ENCODE results near the gene DMD.

GRCh38 chrX:31889088-31889487, 1322.3 kb downstream of the DMD start:
- no peak for TF ChIP-seq CTCF (IDR thresholded peaks at IDR 0.05; ENCODE audit: low read depth, low read length)
- no peak for TF ChIP-seq EZH2phosphoT487 (IDR thresholded peaks at IDR 0.05; ENCODE audit: low read depth)

Data from OCI-LY3 (cell line).